HepG2 (cell line): ENCODE data around the gene MRPL42. TPM values are rescaled to one million over a fixed set of nuclear protein-coding genes. Genes with fewer than 3 reads are reported as not detected.

ENCODE experiments used
- ATAC-seq: fragments of 200-7000 bp; cut with Tn5 transposase; 3 replicates; pipeline ENCODE4 v1.9.1; 2020; ENCODE audit warnings: mild to moderate bottlenecking, moderate library complexity
- BruUV-seq: library from RNA; stranded (reverse); fragments of 400-500 nt; replicated peaks from 2 replicates; lab custom pipeline; 2021; lab: Mats Ljungman, UMichigan
- CTCF ChIA-PET: fragments of 300-600 bp; formaldehyde crosslinking; extraction: SDS; loops from one replicate; lab custom pipeline; 2021; ENCODE audit warnings: low total read pairs, inconsistent platforms, low intra/inter-chr PET ratio; lab: Yijun Ruan, JAX
- POLR2A ChIA-PET: fragments of 350-600 bp; sonication (Branson Sonifier 250); formaldehyde crosslinking; loops from one replicate; lab custom pipeline; 2020; ENCODE audit warnings: antibody characterized with exemption, inconsistent platforms; lab: Yijun Ruan, JAX
- DNase-seq: peaks from one replicate; pipeline ENCODE4 v3.0.0-alpha.2; 2015; ENCODE audit warnings: low spot score
- FAIRE-seq: peaks from 3 replicates; lab custom pipeline; 2011; peaks lifted over from hg19 to GRCh38; lab: Jason Lieb, UNC
- H2AFZ ChIP-seq: one replicate; pipeline ENCODE4 v1.6.1; 2011; ENCODE audit warnings: low read length, inconsistent platforms
- H3K27ac ChIP-seq: fragments of 300-600 bp; 3 replicates; pipeline ENCODE4 v1.8.0; 2011; ENCODE audit warnings: mixed run types, mild to moderate bottlenecking, mixed read lengths, low read length, inconsistent platforms; ENCODE audit not compliant: insufficient read depth; ENCODE audit errors: extremely low read length
- H3K27me3 ChIP-seq, 2 experiments: fragments of 200-600 bp in 1 of 2; 2 replicates in 1 of 2; 3 replicates in 1 of 2; pipeline versions ENCODE4 v1.6.0 to v1.8.0; 2011; ENCODE audit warnings: low read length in 2 of 2, mild to moderate bottlenecking in 2 of 2, moderate library complexity in 2 of 2, inconsistent platforms in 1 of 2; ENCODE audit not compliant: insufficient read depth in 2 of 2, control insufficient read depth in 1 of 2
- H3K36me3 ChIP-seq, 2 experiments: fragments of 200-600 bp in 1 of 2; replicated peaks in 1 of 2; 2 replicates in 1 of 2; 3 replicates in 1 of 2; pipeline versions ENCODE4 v1.5.1 to v1.8.0; 2011; ENCODE audit warnings: low read length in 2 of 2, inconsistent platforms in 1 of 2; ENCODE audit not compliant: insufficient read depth in 2 of 2, control insufficient read depth in 1 of 2
- H3K4me1 ChIP-seq: 2 replicates; pipeline ENCODE4 v1.5.1; 2012; ENCODE audit warnings: low read length, inconsistent platforms; ENCODE audit not compliant: insufficient read depth
- H3K4me2 ChIP-seq: 2 replicates; pipeline ENCODE4 v1.6.0; 2011; ENCODE audit warnings: low read depth, low read length, inconsistent platforms
- H3K4me3 ChIP-seq, 3 experiments: fragments of 200-600 bp in 1 of 3; sonication (generic), shearing (Covaris generic) in 1 of 3; replicated peaks in 1 of 3; 2 replicates each; pipeline ENCODE4 v1.5.1; 2011 to 2016; ENCODE audit warnings: low read length in 3 of 3, inconsistent platforms in 2 of 3, low read depth in 2 of 3, mild to moderate bottlenecking in 2 of 3, control low read depth in 1 of 3, mixed read lengths in 1 of 3; ENCODE audit not compliant: insufficient read depth in 1 of 3
- H3K79me2 ChIP-seq: one replicate; pipeline ENCODE4 v1.6.1; 2011; ENCODE audit warnings: low read length, inconsistent platforms; ENCODE audit not compliant: insufficient read depth
- H3K9ac ChIP-seq: 2 replicates; pipeline ENCODE4 v1.6.0; 2011; ENCODE audit warnings: mild to moderate bottlenecking, low read depth, low read length, inconsistent platforms; ENCODE audit not compliant: insufficient read depth
- H3K9me3 ChIP-seq: 2 replicates; pipeline ENCODE4 v1.5.1; 2012; ENCODE audit warnings: mild to moderate bottlenecking, low read length
- H4K20me1 ChIP-seq: 2 replicates; pipeline ENCODE4 v1.6.0; 2011; ENCODE audit warnings: inconsistent platforms, mild to moderate bottlenecking, low read length, moderate library complexity; ENCODE audit not compliant: insufficient read depth
- HOXD1 ChIP-seq: sonication (generic); formaldehyde crosslinking; IDR thresholded peaks from 2 replicates; pipeline ENCODE4 v1.5.0; 2020; ENCODE audit warnings: missing genetic modification reagents
- MIER3 ChIP-seq: IDR thresholded peaks from 2 replicates; pipeline ENCODE4 v1.6.1; 2016; ENCODE audit warnings: missing compliant biosample characterization, borderline replicate concordance
- MLLT10 ChIP-seq: sonication (generic); formaldehyde crosslinking; IDR thresholded peaks from 2 replicates; pipeline ENCODE4 v1.4.0; 2020; ENCODE audit warnings: missing genetic modification reagents
- RFXAP ChIP-seq: sonication (generic); formaldehyde crosslinking; IDR thresholded peaks from 2 replicates; pipeline ENCODE4 v1.4.0; 2020; ENCODE audit warnings: missing genetic modification reagents, borderline replicate concordance
- SNAPC4 ChIP-seq: sonication (generic); formaldehyde crosslinking; IDR thresholded peaks from 2 replicates; pipeline ENCODE4 v1.4.0; 2020; ENCODE audit warnings: mild to moderate bottlenecking, missing genetic modification reagents
- ZNF605 ChIP-seq: sonication (generic); formaldehyde crosslinking; IDR thresholded peaks from 2 replicates; pipeline ENCODE4 v1.8.0; 2022; ENCODE audit warnings: mild to moderate bottlenecking, missing genetic modification reagents
- WGBS: methylation state at CpG from one replicate; pipeline ENCODE4 v1.1.6; 2017; ENCODE audit warnings: low lambda C conversion rate; 5-methylcytosine and 5-hydroxymethylcytosine counted together
- in situ Hi-C: cut with HindIII; loops from 2 replicates; pipeline ENCODE4 v1.10.0; 2017; ENCODE audit warnings: low pct_unique_long_range_greater_than_20kb; ENCODE audit not compliant: extremely low pct_ligation_motif_present
- intact Hi-C: fragments of 100-400 bp; cut with micrococcal nuclease; formaldehyde crosslinking; loops from one replicate; pipeline ENCODE4 v1.10.0; 2022; ENCODE audit not compliant: unreplicated experiment
- polyA plus RNA-seq, 8 experiments: library from polyadenylated mRNA; depleted of rRNA in 3 of 8; stranded (reverse) in 7 of 8; unstranded in 1 of 8; fragments of >200 nt; fragmentation: Illumina TruSeq in 4 of 8; extraction: Trizol in 4 of 8; gene quantifications; 2 replicates each; pipeline versions ENCODE4 v1.2.1 to v1.2.3, GENCODE V29; 2011 to 2016; ENCODE audit warnings: low read depth in 4 of 8, missing spikeins in 1 of 8, mixed read lengths in 1 of 8; ENCODE audit not compliant: insufficient read depth in 1 of 8
- total RNA-seq, 5 experiments: library from RNA; depleted of rRNA; stranded (reverse); fragments of >200 nt; fragmentation: Illumina TruSeq; extraction: Trizol; gene quantifications; 2 replicates each; pipeline ENCODE4 v1.2.3, GENCODE V29; 2016; ENCODE audit warnings: low read depth in 1 of 5

Gene MRPL42
- total and polyA plus RNA-seq, 2 of the 13 experiments (the other 11 are each of a cell fraction or from before 2014, with no cell fraction given) = 93.3 to 148 TPM

DNA sequence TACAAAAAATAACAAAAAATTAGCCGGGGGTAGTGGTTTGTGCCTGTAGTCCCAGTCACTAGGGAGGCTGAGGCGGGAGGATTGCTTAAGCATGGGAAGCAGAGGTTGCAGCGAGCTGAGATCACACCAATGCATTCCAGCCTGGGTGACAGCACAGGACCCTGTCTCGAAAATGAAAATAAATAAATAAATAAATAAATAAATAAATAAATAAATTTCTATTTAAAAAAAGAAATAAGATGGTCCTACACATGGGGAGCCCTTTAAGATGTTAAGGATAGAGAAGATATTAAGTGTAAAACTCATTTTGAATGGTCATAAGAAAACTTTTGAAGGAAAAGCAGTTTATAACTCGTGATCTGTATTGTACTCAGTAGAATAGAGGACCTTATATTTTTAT is 8.2 kb upstream of the MRPL42 start:
- Histone ChIP-seq H3K9ac (no peak overlapping the region), H3K36me3 (no peaks in the 10 kb centered on the region), H3K79me2 (no peaks in the 10 kb centered on the region), H4K20me1 (no peaks in the 10 kb centered on the region), H3K27me3 (no peaks in the 10 kb centered on the region; a peak in 1 of 5 replicates), H3K4me3 (no peak overlapping the region), H3K27ac (no peak overlapping the region), H3K4me2 (no peak overlapping the region), H3K4me1 (peaks cover 36% of the 10 kb centered on the region), H2AFZ (no peak overlapping the region), H3K9me3 (no peaks in the 10 kb centered on the region)
- CTCF ChIA-PET = no interaction called here
- intact Hi-C loops = no loop called here
- in situ Hi-C loops = no loop called here
- DNase-seq (no peak), ATAC-seq (no peak), FAIRE-seq (no peak)
- WGBS = 75% methylated on average over 5 of the region's 5 CpGs
- no TSS peak for BruUV-seq
- POLR2A ChIA-PET = no interaction called here
- no peak for TF ChIP-seq SNAPC4 (CRISPR knock-in tag)
- TF ChIP-seq RFXAP (CRISPR knock-in tag) = no peak
- no peak for TF ChIP-seq HOXD1 (CRISPR knock-in tag)
- no peak for TF ChIP-seq ZNF605 (CRISPR knock-in tag)
- TF ChIP-seq MIER3 (CRISPR knock-in tag) = no peak
- no peak for TF ChIP-seq MLLT10 (CRISPR knock-in tag)
